HG02981 (cell line): ENCODE measurements around the gene CAMK2D.
A peak's percentile ranks its signal among the peaks of the same experiment; 100 is the strongest.

Experiments used
- ATAC-seq: cut with Tn5 transposase; IDR thresholded peaks from one replicate; pipeline ENCODE4 v1.9.1; 2021; ENCODE audit warnings: mild to moderate bottlenecking, moderate library complexity; ENCODE audit not compliant: unreplicated experiment

CAMK2D gene

DNA sequence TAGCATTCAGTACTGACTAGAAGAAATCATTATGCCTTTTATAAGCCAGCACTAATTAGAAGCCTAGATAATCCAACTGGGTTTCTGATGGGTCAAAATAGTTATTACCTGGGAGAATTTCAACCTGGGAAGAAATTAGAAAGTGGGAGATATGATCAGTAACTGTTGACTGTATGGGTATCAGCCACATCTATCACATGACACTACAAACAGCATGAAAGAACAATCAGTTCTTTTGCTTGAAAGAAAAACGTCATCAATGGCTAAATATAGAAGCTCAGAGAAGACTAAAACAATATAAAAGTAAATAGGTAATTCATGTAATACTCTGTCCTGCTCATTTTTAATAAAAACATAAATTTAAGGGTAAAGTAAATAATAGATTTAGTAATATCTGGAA is 145.1 kb downstream of the CAMK2D start:
- no peak for ATAC-seq

DNA sequence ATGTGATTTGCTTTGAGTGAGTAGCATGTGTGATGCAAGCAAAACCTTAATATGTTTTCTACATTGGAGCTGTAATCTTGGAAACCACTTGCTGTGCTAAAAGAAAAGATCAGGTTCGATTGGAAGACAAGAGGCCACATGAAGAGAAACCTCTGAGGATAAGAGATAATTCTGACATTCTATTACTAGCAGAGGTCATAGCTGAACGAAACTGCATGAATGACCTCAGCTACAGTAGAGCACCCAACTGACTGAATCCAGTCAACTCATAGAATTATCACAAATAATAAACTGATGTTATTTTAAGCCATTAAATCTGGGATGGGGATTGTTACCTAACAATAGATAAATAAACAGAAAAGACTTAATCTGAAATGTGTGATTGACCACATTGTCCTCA is 147.1 kb downstream of the CAMK2D start:
- ATAC-seq = no peak

DNA sequence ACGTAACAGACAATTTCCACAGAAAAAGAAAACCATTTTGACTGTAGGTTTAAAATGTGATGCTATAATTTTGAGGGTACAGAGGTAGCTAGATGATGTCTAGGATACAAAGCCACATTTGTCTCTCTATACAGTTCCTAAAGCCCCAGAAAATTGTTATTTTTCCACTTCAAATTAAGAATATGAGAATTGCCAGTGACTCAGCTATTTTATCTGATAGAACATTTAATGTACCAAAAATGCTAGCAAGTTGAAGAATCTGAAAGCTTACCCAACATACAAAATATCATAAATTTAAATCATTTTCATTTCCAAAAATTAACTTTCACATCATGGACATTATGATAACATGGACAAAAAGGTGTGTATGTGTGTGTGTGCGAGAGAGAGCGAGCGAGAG is 148.0 kb downstream of the CAMK2D start:
- ATAC-seq = no peak

DNA sequence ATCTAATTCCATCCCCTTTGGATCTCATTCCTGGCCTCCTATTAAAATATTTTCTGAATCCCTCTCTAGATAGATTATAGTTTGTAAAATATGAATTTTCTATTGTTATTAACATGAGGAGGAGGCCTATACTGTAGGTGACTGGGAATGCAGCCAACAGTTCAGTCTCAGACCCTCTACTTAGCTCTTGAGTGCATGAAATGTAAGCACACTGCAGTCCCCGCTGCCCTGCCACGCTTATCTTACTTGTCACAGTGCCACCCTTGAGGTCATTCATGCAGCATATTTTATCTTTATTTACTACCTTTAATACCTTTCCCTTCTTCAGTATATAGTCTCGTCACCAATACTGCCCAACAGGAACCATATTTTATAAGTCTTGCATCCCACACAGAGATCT is 151.0 kb downstream of the CAMK2D start:
- no peak for ATAC-seq

GRCh38 chr4:113607998-113608397 is 153.5 kb downstream of the CAMK2D start:
- ATAC-seq = peak; percentile 76

DNA sequence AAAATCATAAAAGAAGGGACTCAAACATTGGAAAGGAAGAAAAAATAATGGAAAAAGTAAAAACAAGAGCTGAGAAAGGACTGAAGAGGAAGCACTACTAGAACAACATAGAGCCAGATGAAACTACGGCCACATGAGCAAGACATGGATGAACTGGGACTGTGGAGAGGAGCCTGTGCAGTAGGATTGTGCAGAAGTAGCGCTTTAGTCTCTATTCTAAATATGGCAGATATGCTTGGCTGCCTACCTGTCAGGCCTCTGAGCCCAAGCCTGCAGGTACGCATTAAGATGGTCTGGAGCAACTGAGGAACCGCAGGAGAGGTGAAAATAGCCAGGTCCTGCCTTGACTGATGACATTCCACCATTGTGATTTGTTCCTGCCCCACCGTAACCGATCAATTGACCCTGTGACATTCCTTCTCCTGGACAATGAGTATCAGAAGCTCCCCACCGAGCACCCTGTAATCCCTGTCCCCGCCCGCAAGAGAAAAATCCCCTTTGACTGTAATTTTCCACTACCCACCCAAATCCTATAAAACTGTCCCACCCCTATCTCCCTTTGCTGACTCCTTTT is 154.3 kb downstream of the CAMK2D start:
- ATAC-seq = no peak

DNA sequence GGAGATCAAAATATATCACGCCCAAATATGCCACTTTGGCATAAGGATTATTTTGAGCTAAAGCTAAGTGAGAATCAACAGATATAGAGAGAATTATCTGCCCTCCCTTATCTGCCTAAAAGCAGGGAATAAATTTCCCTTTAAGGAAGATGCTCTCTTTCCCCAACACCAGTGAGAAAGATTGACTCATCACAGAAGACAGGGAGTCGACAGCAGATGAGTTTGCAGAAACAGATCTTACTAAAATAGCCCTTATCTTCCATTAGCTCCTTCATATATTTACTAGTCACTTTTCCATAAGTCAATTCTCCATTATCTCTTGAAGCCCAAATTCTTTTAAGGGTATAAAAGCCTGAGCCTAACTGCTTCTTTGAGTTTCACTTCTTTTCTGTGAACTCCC is 156.6 kb downstream of the CAMK2D start:
- no peak for ATAC-seq

GRCh38 chr4:113603911-113604310 is 157.6 kb downstream of the CAMK2D start:
- ATAC-seq = no peak

GRCh38 chr4:113602646-113603228 is 158.8 kb downstream of the CAMK2D start:
- no peak for ATAC-seq

DNA sequence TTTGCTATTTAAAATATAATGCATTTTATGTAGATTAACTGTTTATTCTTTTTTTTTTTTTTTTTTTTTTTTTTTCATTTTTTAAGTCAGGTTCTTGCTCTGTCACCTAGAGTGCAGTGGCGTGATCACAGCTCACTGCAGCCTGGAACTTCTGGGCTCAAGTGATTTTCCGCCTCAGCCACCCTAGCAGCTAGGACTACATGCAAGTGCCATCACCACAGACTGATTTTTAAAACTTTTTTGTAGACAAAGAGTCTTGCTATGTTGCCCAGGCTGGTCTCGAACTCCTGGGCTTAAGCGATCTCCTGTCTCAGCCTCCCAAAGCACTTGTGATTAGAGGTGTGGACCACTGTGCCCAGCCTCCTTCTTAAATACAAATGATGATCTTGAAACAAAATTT is 159.9 kb downstream of the CAMK2D start:
- no peak for ATAC-seq

DNA sequence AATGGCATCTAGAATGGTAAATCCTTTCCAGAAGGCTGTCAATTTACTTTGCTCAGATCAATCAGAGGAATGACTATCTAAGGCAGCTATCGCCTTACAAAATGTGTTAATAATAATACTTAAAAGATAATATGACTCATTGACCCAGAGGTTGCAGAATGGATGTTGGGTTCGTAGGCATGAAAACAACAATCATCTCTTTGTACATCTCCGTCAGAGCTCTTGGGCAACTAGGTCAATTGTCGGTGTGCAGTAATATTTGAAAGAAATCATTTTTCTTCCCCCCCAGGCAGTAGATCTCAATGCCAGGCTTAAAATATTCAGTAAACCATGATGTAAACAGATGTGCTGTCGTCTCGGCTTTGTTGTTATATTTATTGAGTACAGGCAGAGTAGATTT is 165.1 kb downstream of the CAMK2D start:
- no peak for ATAC-seq

GRCh38 chr4:113594231-113594556 is 167.3 kb downstream of the CAMK2D start:
- no peak for ATAC-seq

GRCh38 chr4:113593400-113594230 is 167.9 kb downstream of the CAMK2D start:
- ATAC-seq = peak; percentile 88

GRCh38 chr4:113591982-113592381 is 169.6 kb downstream of the CAMK2D start:
- no peak for ATAC-seq

GRCh38 chr4:113588895-113589668 is 172.5 kb downstream of the CAMK2D start:
- ATAC-seq = no peak

- ATAC-seq = no peak
These were observed 173.8 kb downstream of the CAMK2D start for GRCh38 chr4:113587640-113588275.

DNA sequence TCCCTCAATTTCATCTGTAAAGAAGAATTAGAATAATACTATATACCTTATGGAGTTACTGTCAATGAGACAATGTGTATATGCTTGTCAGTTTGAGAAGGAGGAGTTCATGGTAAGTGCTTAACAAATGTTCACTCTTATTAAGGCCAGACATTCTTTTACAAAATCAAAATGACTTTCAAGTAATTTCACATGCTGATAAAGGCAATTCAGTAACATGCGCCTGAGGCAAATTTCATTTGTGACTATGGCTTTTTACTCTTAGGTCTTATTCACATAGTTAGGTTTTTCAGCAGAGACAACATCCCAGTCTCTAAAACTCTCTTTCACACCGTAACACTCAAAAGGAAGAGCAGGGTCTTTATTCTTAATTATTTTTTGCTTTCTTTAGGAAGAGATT is 174.4 kb downstream of the CAMK2D start:
- no peak for ATAC-seq

DNA sequence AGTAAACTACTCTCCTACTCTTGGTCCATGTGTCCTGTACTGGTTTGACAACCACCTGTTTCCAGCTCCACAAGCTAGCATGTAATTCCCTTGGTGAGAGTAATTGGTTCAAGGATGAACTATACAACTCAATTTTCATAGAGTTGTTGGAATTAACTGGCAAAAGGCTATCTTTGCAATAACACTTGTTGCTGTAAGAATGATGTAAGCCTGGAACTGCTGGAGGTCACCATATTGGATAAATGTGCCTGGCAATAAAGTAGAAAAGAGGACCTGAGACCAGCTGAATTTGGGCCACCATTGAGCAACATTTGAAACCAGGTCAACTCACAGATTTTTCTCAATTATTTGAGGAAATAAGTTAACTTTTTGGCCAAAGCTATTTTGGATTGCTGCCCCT is 175.5 kb downstream of the CAMK2D start:
- no peak for ATAC-seq

GRCh38 chr4:113584407-113585150 is 177.0 kb downstream of the CAMK2D start:
- ATAC-seq = no peak

- no peak for ATAC-seq
These were observed 178.8 kb downstream of the CAMK2D start for GRCh38 chr4:113582737-113583136.
